Measurements from ENCODE around the gene GJD3. TPM values are rescaled to one million over a fixed set of nuclear protein-coding genes. Genes with fewer than 3 reads are reported as not detected.
A peak's percentile ranks its signal among the peaks of the same experiment; 100 is the strongest.

Gene GJD3
- total RNA-seq, 1 experiment from 2014 or later: not detected

- WGBS (ENCODE audit: extremely low coverage, insufficient read length, low lambda C conversion rate): no CpG with 5 or more reads among the region's 6 CpGs
- H3K4me1 ChIP-seq (ENCODE audit: insufficient read depth, low read length): peaks cover 8% of the 10 kb centered on the region; the same call in 1 of the 2 replicates
- peak; percentile 63 for TF ChIP-seq CTCF (conservative IDR thresholded peaks at IDR 0.05)
These were observed 47.1 kb downstream of the GJD3 start for GRCh38 chr17:40317345-40317873.

More at GRCh38 chr17:40317345-40317873, 47.1 kb downstream of the GJD3 start:
- no peak overlapping the region for H2BK12ac ChIP-seq (ENCODE audit: insufficient read length, low read depth, low read length)
- H3K79me2 ChIP-seq (ENCODE audit: insufficient read depth, low read length): no peaks in the 10 kb centered on the region; the same call in 1 of the 2 replicates
- no peak overlapping the region for H3K18ac ChIP-seq (ENCODE audit: insufficient read length, low read depth, low read length)
- H3K23ac ChIP-seq (ENCODE audit: insufficient read length, low read depth, low read length): no peak overlapping the region
- H3K27me3 ChIP-seq (ENCODE audit: insufficient read depth, low read length): peaks cover 5% of the 10 kb centered on the region; the same call in 1 of the 2 replicates
- no peak overlapping the region for H2BK15ac ChIP-seq (ENCODE audit: low read depth, low read length)
- no peak overlapping the region for H4K91ac ChIP-seq (ENCODE audit: insufficient read length, low read depth, low read length)
- no peak overlapping the region for H3T11ph ChIP-seq (ENCODE audit: low read length)
- Mint-ChIP-seq H3K36me3 (ENCODE audit: insufficient read depth in 1 of 3, low read depth in 3 of 3) (no peaks in the 10 kb centered on the region; a peak in 1 of 7 replicates), H3K4me1 (peaks cover 59 to 80% of the 10 kb centered on the region in 2 experiments), H3K27me3 (ENCODE audit: low read depth) (peaks cover 60% of the 10 kb centered on the region), H3K9me3 (no peaks in the 10 kb centered on the region), H3K27ac (peak overlapping the region in 1 of 3 experiments; percentile 80; a peak in 3 of 7 replicates), H3K4me3 (peak overlapping the region; percentile 80 to 94)
- DNase-seq: peak; percentile 85
- H2BK20ac ChIP-seq (ENCODE audit: low read depth, low read length, poor library complexity, severe bottlenecking): no peak overlapping the region
- H3K9ac ChIP-seq (ENCODE audit: extremely low read depth, insufficient read length, low read length): no peak overlapping the region
- H3K14ac ChIP-seq (ENCODE audit: insufficient read depth, low read length): no peak overlapping the region
- peak overlapping the region; percentile 68 for H3K4me2 ChIP-seq (ENCODE audit: insufficient read depth, insufficient read length, low read length)
- no peaks in the 10 kb centered on the region for H3K79me1 ChIP-seq (ENCODE audit: insufficient read depth, low read depth, low read length, poor library complexity, severe bottlenecking)
- no peak overlapping the region for H2BK120ac ChIP-seq (ENCODE audit: low read depth, low read length, poor library complexity, severe bottlenecking)
- no peak overlapping the region for H3K27ac ChIP-seq (ENCODE audit: insufficient read length, low read depth, low read length)
- H3K56ac ChIP-seq (ENCODE audit: insufficient read length, low read depth, low read length): no peak overlapping the region
- H2AFZ ChIP-seq (ENCODE audit: low read length): no peak overlapping the region
- peaks cover 26% of the 10 kb centered on the region for H3K23me2 ChIP-seq (ENCODE audit: insufficient read length, low read depth, low read length, poor library complexity, severe bottlenecking)
- no peak overlapping the region for H4K8ac ChIP-seq (replicated peaks; ENCODE audit: insufficient read length, low read depth, low read length)
- no peak overlapping the region for H2AK5ac ChIP-seq (ENCODE audit: insufficient read length, low read length)
- H2BK5ac ChIP-seq (ENCODE audit: insufficient read length, low read length): no peak overlapping the region
- no peak overlapping the region for H3K4ac ChIP-seq (ENCODE audit: low read depth, low read length)
- peaks cover 4% of the 10 kb centered on the region for H4K20me1 ChIP-seq (ENCODE audit: control insufficient read depth, insufficient read depth, insufficient read length)
- no peak overlapping the region for H4K5ac ChIP-seq (ENCODE audit: insufficient read length, low read depth, low read length)
- H3K9me3 ChIP-seq (ENCODE audit: control insufficient read depth, low read depth, low read length): no peaks in the 10 kb centered on the region
